ENCODE measurements around the gene CHL1.

DNA sequence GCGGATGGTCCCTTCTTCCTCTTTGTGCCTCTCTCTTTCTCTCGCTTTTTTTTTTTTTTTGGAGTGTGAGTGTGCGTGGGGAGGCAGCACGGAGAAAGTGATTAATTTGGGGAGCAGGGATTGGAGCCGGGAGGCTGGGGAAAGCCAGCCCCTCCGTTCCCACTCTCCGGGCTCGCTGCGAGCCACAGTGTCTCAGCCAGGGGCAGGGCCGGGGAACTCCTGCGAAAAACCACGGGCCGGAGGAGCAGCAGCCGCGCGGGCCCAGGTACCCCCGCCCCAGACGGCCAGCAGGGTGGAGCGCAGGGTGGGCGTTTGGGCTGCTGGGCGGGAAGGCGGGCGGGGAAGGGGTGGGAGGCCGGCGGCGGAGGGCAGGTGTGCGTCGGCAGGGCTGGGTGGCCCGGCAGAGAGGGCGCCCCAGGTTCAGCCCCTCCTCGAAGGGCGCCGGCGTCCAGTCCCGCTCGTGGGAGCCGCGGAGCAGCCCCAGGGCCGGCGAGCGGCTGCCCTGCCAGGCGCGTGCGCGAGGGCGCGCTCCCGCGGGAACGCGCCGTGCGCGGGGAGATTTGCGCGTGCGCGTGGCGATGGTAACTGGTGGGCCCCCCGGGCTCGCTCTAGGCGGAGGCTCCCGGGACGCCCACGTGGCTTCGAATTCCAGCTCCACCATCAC lies 1.4 kb downstream of the CHL1 start:
- TF ChIP-seq, protein P1, sequence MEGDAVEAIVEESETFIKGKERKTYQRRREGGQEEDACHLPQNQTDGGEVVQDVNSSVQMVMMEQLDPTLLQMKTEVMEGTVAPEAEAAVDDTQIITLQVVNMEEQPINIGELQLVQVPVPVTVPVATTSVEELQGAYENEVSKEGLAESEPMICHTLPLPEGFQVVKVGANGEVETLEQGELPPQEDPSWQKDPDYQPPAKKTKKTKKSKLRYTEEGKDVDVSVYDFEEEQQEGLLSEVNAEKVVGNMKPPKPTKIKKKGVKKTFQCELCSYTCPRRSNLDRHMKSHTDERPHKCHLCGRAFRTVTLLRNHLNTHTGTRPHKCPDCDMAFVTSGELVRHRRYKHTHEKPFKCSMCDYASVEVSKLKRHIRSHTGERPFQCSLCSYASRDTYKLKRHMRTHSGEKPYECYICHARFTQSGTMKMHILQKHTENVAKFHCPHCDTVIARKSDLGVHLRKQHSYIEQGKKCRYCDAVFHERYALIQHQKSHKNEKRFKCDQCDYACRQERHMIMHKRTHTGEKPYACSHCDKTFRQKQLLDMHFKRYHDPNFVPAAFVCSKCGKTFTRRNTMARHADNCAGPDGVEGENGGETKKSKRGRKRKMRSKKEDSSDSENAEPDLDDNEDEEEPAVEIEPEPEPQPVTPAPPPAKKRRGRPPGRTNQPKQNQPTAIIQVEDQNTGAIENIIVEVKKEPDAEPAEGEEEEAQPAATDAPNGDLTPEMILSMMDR (IDR thresholded peaks at IDR 0.05) = no peak
- TF ChIP-seq POLR2A (IDR thresholded peaks at IDR 0.05) = no peak

All from body of pancreas (tissue), 4 donors.